Activated CD8-positive, alpha-beta memory T cell treated with anti-CD3 and anti-CD28 coated beads, Interleukin-2, amount 50 U/mL, for 4 hours (primary cell): ENCODE results near the gene KIAA1549.
"Not testable (repeated sequence)": the region's sequence is repeated elsewhere in the genome, so short reads cannot be mapped to it uniquely, and the experiment has no call there.

Experiments used
- DNase-seq: peaks from one replicate; pipeline ENCODE4 v3.0.0-alpha.2; 2020

The KIAA1549 gene

DNA sequence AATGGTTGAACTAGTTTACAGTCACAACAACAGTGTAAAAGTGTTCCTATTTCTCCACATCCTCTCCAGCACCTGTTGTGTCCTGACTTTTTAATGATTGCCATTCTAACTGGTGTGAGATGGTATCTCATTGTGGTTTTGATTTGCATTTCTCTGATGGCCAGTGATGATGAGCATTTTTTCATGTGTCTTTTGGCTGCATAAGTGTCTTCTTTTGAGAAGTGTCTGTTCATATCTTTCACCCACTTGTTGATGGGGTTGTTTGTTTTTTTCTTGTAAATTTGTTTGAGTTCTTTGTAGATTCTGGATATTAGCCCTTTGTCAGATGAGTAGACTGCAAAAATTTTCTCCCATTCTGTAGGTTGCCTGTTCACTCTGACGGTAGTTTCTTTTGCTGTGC is 40.6 kb downstream of the KIAA1549 start:
- not testable (repeated sequence) for DNase-seq

DNA sequence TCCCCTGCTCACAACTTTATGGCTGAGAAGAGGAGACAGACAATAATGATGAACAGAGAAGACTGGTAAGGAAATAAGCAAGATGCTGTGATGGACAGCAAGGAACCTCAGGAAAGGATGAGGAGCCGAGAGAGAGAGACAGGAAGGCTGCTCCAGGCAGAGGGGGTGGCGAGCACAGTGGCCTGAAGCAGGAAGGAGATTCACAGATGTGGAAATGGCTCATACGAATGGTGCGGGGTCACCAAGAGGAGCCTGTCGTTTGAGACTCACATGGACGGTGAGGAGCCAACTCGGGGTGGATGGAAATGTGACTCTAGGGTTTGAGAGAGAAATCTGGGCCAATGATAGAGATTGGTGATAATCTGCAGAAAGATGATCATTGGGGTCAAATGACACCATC is 43.7 kb downstream of the KIAA1549 start:
- no peak for DNase-seq

DNA sequence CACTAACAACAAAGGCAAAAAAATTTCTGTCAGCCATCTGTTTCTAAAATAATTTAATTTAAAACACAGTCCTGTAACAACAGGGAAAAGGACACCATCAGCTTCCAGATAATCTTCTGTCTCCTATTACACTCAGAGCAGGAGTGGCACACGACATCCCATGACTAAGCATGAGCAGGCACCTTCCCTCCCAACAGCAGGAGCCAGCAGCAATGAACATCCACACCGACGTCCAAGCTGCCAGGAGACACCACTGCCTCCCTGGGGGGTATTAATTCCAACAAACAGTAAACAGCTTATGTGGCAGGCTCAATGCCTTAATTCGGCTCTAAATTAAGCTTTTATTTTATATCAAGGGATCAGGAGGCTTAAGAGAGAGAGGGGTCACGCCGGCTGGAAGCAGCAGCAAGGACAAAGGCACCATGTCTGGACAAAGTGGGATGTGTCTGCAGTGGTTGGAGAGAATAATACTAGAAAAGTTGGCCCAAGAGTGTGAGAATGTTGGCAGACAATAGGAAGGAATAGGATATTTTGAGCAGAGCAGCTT is 45.7 kb downstream of the KIAA1549 start:
- no peak for DNase-seq

DNA sequence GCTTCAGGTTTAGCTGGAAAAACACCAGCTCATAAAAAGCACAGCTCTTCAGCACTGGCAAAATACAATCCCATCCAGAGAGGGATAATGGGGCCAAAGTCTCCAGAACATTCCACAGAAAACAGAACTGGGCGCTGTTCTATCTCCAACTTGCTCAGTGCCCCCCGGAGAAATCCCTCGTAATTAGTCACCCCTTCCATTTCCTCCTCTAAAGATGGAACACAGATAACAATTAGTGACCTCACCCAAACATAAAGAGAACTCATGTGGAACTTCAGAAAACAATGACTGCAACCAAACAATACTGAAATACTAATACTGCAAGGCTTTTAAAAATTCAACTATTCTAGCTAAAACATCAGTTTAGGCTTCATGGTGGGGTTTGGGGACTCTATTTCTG is 46.3 kb downstream of the KIAA1549 start:
- DNase-seq: no peak

DNA sequence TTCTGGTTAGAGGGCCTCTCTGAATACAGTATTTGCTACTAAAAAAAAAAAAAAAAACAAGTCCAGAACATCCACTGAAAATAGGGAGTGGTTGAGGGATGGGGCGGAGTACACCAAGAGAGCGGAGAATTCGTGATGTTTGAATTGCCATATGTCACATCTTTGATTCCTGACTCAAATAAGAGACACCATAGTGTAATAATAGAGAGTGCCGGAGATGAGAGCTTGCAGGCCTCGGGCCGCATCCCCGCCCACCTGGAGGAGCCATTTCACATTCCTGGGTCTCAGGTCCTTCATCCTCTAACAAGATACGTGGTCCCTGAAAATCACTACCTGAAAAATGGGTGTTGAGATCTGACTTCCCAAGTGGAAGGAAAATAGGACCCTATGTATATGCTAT is 46.8 kb downstream of the KIAA1549 start:
- DNase-seq: no peak

DNA sequence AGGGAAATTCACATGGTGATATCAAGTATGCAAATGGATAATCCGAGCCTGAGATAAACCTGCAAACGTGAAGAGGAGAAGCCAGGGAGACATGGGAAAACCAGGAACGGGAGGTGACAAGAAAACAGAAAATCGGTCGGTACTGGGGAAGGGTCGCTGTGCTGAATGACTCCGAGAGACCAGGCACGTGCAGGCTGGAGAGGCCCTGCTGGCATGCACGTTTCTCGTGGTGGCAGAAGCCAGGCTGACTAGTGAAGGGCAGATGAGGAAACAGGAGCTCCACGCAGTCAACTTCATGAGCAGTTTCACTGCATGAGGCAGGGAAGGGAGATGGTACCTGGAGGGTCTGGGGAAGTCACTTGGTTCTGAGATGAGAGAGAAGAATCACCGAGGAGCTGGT is 48.3 kb downstream of the KIAA1549 start:
- no peak for DNase-seq

DNA sequence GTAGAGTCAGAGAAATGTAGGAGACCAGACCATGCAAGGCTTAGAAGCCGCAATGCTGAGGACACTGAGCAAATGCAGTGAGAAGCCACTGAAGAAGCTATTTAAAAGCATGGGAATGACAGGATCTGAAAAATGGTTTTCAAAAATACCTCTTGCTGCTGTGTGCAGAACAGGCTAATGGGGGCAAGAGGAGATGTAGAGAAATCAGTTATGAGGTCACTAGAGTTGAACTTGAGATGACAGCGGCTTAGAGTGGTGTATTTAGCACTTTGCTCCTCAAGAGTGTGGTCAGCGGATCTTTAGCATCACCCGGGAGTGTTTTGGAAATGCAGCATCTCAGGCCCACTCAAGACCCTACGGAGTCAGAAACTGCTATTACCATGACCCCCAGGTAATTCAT is 48.8 kb downstream of the KIAA1549 start:
- DNase-seq: no peak

DNA sequence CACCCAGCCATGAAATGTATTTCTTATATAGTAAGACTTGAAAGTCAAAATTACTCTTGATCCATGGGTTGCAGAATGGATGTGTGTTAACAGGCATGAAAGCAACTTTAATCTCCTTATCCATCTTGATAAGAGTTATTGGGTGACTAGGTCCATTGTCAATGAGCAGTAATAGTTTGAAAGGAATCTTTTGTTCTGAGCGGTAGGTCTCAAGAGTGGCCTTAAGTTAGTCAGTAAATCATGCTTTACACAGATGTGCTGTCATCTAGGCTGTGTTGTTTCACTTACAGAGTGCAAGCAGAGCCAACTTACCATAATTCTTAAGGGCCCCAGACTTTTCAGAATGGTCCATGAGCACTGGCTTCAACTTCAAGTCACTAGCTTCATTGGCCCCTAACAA is 51.2 kb downstream of the KIAA1549 start:
- DNase-seq: no peak

DNA sequence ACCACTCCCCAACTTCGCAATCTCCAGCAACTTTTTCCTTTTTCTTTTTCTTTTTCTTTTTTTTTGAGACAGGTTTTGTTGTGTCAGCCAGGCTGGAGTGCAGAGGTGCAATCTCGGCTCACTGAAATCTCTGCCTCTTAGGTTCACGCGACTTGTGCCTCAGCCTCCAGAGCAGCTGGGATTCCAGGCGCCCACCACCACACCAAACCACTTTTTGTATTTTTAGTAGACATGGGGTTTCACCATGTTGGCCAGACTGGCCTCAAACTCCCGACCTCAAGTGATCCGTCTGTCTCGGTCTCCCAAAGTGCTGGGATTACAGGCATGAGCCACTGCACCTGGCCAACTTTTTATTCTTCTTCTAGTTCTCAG is 55.0 kb downstream of the KIAA1549 start:
- DNase-seq: no peak

DNA sequence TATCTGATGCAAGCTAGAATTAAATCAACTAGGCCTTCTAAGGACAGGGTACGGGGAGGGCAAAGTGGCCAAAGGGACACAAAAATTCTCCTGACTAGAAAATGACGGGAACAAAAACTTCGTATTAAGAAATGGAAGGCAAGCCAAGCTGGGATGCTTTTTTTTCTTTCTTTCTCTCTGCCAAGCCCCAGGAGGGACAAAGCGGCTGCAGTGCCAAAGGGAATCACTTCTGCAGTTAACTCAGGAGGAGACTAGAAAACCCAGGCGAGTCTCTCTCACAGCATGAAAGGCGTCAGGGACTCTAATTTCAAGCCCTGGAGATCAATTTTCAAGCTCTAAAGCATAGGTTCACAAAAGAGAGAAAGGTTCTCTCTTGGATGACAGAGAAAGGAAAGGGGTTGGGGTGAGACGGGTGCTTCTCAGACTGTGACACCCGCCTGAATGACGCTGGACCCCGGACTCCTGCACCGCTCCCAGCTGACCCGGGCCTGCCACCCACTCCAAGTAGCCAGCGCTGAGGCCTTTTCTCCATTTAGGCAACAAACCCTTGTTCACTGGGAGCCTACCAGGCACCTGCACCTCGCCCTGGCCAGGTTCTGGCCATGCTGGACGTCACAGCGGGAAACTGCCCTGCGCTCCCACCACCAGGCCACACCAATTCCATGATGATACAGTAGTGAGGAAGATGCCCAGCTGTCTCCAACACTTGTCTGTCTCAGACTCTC is 56.5 kb downstream of the KIAA1549 start:
- DNase-seq: no peak

DNA sequence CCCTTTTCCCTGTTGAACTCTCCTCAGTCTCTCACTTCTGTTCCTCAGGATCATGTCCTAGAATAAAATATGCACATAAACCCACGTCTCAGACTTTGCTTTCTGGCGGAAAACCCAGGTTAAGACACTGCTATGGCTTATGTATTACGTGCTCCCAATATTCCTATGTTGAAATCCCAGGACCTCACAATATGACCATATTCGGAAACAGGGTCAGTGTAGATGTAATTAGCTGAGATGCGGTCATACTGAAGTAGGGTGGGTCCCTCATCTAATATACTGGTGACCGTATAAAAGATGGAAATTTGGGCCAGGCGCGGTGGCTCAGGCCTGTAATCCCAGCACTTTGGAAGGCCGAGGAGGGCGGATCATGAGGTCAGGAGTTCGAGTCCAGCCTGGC is 59.9 kb downstream of the KIAA1549 start:
- DNase-seq: no peak

DNA sequence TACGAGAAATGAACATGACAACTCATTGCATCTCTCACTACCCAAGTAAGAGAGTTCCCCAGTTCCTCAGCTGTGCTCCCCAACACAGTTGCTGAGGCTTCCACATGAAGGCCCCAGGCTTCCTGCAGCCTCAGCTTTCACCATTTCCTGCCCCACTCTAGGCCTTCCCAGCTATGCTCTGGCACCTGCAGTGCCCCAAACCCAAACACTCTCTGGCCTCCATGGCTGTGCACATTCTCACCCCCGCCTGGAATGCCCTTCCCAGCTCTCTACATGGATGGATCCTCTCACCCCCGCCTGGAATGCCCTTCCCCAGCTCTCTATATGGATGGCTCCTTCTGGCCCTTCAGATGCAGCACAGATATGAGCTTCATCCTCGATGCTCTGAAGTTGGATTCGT is 61.3 kb downstream of the KIAA1549 start:
- no peak for DNase-seq

DNA sequence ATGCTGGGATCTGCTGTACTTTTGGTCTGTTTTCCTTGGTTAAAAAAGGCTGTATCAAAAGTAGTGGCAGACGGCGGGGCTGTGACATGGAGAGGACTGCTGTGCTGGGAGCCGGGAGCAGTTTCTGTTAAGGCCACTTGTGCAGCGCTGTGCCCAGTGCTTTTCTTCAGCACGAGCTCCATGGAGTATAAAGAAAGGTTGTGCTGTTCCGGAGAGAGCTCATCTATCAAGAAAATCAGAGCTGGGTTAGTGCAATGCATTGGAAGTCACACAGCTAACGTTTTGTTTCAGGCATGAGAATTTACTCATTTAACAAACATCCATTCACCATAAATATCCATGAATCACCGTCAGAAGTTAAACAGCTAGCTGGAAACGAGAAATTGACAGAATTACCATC is 62.0 kb downstream of the KIAA1549 start:
- no peak for DNase-seq

DNA sequence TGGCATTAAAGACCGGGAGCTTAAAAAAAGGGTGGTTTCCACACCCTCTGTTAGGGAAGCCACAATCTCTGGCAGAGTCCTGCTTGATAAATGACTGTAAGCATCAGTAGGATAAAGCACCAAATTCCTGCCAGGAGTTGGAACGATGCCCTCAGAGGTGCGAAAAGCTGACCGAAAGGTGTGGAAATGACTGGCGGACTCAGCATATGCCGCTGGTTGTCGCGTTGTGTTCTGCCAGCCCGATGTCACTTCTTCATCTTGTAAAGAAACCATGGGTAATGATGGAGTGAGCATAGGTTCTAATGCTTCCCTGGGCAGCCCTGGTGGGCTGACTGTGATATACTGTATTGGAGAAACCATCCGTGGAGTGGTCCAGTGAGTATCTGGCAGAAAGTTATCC is 62.4 kb downstream of the KIAA1549 start:
- no peak for DNase-seq

DNA sequence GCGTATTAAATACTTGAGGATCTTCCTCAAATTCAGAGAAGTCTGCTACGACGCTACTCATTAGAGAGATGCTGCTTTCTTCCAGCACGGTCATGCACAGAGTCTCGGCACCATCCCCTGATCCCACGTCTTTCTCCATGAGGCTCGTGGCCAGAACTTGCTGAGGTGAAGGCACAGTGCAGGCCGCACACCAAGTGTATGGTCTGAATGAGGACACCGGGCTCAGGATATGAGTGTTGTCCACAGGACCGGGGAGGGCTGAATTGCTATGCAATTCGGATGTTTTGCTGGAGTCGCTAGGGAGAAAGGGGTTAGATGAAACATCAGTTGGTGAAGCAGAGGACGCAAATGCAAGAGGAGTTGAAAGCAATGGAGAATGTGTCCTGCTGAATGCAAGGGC is 63.0 kb downstream of the KIAA1549 start:
- no peak for DNase-seq

DNA sequence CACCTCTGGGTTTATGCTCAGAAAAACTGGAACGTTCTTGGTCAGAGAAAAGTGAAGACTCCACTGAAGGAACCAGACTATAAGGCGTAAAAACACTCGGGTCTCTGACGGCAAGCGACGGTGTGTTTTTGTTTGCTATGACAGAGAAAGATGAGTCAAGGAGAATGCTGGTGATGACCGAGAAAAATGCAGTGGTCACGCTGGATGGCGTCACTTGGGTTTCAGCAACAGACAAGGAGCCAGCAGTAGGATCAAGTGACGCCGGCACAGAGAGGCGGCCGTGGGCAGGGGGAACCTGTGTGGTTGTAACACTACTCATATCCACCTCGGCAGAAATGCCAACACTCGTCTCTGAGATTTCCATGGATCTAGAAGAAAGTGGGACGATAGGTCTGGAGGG is 63.4 kb downstream of the KIAA1549 start:
- DNase-seq: no peak

DNA sequence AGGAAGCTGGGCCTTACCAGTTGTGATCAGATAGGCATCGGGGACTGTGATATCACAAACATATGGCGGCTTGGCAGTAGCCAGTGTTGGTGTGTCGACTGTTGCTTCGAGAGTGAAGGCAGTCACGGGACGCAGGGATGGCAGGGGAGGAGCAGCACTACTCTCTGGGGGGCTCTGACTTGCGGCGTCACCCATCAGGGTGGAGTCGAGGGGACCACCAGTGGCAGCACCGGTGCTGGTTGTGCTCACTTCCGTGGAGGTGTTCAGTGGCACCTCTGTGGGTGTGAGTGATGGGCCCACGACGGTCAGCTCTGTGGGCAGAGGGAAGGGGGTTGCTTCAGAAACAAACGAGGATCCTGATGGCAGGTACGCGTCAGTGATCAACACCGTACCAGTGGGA is 64.5 kb downstream of the KIAA1549 start:
- no peak for DNase-seq

DNA sequence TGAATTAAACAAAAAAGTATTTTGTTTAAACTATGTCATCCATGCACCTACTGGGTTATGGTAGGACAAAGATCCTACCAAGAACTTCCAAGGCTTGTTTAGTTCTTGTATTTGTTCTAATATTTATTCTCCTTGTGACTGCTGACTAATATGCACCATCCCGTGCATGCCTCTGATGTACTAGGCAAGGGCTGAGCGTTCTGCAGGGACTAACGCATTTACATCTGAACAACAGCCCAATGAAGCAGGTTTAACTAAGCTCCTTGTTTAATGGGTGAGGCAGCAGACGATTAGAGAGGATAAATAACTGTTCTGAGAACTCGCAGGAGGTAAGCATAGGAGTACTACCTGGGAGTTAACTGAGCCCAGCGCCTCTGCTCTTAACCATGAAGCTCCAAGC is 64.9 kb downstream of the KIAA1549 start:
- DNase-seq: no peak

DNA sequence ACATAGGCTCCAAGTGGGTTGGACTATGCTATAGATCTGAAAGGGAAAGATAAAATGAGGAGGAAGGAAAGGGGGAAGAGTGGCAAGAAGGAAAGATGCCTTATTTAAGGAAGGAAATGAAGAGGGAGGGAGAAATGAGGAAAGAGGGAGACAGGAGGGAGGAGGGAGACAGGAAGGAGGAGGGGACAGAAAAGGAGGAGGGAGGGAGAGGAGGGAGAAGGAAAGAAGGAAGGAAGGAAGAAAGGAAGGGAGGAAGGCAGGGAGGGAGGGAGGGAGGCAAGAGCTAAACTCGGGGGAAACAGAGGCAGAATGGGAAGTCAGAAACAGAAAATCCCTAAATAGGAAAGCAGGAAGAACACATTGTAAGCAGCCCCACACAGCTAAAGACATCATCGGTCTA is 67.4 kb downstream of the KIAA1549 start:
- no peak for DNase-seq

DNA sequence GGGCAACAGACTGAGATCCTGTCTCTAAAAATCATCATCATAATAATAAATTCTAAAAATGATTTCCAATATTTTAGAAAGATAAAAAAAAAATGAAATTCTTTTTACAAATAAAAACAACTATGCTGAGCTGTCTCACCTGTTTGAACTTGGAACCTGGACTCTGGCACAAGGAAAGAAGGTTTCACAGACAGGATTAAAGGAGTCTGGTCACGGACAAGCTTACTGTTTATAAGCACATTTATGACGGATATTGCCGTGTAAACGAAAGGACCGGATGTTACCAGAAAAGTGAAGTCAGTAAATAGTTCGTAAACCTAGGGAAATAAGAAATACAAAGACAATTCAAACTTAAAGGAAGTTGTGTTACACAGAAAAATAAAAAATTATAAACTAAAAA is 70.2 kb downstream of the KIAA1549 start:
- DNase-seq: no peak

DNA sequence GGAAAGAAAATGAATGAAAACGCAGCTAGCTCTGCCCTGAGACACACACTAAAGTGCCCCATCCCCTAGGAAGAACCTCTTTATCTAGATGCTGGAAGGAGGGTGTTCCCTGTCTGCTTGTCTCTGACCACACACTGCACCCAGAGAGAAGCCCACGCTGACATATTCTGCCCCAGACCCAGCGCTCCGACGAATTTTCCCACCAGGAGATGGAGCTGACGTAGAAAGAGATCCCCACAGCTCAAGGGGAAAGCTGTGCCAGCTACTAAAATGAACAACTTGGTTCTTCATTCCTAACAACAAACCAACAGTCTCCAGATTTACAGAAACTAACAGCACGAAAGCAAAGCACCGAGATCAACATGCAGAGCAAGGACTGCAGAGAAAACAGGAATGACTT is 73.3 kb downstream of the KIAA1549 start:
- DNase-seq: no peak

DNA sequence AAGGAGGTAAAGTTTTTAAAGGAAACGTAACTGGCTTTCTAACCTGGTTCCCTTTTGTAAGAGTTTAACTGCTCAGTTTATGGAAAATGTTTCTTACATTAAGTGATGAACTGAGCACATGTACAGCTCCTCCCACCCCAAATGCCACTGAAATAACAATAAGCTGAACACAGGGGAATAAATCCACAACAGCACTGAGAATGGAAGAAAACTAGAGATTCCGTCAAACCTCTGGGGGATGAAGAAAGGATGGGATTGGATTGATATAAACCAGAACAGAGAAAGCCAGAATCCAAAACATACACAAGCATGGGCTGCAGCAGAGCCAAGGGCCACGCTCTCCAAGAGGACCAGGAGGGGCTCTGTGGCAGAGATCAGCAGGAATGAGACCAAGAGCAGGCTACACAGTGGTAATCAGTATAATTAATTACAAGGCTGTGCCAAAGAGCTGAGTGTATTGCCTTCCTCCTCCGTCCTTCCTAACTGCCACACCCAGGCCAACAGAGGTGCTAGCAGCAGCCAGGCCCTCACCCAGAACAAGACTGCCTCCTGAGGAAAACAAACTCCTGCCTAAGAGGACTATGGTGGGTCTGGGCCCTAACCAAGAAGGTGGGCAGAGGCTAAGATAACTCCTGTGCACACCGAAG is 73.9 kb downstream of the KIAA1549 start:
- DNase-seq: no peak

DNA sequence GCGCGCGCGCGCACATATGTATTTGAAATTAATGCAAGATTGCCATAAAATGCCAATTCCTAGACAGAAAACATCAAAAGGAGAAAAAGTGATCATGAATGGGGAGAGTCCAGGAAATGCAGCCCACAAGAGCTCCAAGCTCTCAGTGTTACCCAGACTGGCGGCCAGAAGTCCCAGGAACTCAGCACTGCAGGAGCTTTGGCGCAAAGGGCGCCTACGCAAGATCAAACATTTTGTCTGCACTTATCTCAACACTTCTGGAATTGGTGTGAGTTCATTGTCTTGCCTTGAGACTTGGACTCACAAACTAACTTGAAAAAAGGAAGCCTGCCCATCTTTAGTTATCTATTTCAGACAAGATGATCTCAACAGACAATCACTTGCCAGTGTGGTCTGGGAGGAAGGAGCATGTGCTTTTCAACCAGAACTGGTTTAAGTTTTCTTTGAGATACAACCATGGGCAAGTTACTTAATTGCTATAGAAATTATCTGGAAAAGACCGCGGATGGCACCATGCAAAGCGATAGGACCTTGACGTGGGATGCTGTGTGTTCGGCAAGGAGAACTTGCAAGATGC is 77.2 kb downstream of the KIAA1549 start:
- DNase-seq: no peak

DNA sequence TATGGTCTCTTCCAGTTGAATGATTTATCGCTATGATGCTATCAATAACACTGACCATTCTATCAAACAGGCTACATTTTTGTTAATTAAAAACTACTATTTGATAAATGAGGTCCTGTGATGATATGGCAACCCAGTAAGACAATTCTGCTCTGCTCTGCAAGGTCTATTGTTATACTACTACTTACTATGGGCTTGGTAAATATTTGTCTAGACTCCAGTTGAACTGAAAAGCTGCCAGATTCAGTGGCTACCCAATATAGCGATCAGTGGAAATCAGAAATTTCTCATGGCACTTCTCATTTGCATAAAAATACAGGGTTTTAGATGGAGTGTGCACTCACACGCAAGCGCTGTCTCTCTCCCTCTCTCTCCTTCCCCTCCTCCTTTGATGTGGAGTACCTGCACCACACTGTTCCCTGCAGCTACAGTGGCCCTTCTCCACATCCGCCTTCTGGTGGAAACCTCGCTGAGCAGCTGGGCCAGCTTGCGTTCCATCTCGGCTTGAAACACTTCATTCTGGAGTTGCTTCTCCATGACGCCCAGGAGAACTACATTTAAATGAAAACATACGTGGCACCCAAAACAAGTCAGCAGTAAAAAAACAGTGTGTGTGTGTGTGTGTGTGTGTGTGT is 77.9 kb downstream of the KIAA1549 start:
- peak; percentile 49 for DNase-seq
